ENCODE results near the gene ZNF202. TPM values are rescaled to one million over a fixed set of nuclear protein-coding genes. Genes with fewer than 3 reads are reported as not detected.
"Not testable (repeated sequence)": the region's sequence is repeated elsewhere in the genome, so short reads cannot be mapped to it uniquely, and the experiment has no call there.

The ZNF202 gene
- total and polyA plus RNA-seq, 12 donors = 1.5 to 11.2 (median 6.8) TPM

- 85 to 92% (median 88%) methylated on average over 2 of the region's 2 CpGs for WGBS, 4 donors
- Histone ChIP-seq H3K4me1 (replicated peaks in 1 of 2) (no peaks in the 10 kb centered on the region), H3K4me3 (no peak overlapping the region), H3K27me3 (peaks cover 4% of the 10 kb centered on the region), H3K36me3 (replicated peaks in 1 of 2) (no peaks in the 10 kb centered on the region), H3K9me3 (replicated peaks in 1 of 3) (no peaks in the 10 kb centered on the region), H3K27ac (no peak overlapping the region)
- intact Hi-C loops (cut with DNase I) = no loop called here
- TF ChIP-seq, protein P1, sequence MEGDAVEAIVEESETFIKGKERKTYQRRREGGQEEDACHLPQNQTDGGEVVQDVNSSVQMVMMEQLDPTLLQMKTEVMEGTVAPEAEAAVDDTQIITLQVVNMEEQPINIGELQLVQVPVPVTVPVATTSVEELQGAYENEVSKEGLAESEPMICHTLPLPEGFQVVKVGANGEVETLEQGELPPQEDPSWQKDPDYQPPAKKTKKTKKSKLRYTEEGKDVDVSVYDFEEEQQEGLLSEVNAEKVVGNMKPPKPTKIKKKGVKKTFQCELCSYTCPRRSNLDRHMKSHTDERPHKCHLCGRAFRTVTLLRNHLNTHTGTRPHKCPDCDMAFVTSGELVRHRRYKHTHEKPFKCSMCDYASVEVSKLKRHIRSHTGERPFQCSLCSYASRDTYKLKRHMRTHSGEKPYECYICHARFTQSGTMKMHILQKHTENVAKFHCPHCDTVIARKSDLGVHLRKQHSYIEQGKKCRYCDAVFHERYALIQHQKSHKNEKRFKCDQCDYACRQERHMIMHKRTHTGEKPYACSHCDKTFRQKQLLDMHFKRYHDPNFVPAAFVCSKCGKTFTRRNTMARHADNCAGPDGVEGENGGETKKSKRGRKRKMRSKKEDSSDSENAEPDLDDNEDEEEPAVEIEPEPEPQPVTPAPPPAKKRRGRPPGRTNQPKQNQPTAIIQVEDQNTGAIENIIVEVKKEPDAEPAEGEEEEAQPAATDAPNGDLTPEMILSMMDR (IDR thresholded peaks at IDR 0.05) = no peak
- TF ChIP-seq POLR2A (IDR thresholded peaks at IDR 0.05) = no peak
- no peak for DNase-seq
These were observed 23.4 kb downstream of the ZNF202 start for GRCh38 chr11:123718063-123718462.

DNA sequence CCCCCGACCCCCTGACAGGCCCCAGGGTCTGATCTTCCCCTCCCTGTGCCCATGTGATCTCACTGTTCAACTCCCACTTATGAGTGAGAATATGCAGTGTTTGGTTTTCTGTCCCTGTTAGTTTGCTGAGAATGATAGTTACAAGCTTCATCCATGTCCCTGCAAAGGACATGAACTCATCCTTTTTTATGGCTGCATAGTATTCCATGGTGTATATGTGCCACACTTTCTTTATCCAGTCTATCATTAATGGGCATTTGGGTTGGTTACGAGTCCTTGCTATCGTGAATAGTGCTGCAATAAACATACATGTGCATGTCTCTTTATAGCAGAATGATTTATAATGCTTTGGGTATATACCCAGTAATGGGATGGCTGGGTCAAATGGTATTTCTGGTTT, 28.8 kb downstream of the ZNF202 start:
- H3K4me3 ChIP-seq; H3K27me3 ChIP-seq; H3K9me3 ChIP-seq (replicated peaks in 1 of 3); H3K4me1 ChIP-seq (replicated peaks in 1 of 2); intact Hi-C loops (cut with DNase I); H3K27ac ChIP-seq; H3K36me3 ChIP-seq (replicated peaks in 1 of 2); DNase-seq: not testable (repeated sequence)
- 68 to 79% (median 73%) methylated on average over 3 of the region's 3 CpGs for WGBS, 4 donors

DNA sequence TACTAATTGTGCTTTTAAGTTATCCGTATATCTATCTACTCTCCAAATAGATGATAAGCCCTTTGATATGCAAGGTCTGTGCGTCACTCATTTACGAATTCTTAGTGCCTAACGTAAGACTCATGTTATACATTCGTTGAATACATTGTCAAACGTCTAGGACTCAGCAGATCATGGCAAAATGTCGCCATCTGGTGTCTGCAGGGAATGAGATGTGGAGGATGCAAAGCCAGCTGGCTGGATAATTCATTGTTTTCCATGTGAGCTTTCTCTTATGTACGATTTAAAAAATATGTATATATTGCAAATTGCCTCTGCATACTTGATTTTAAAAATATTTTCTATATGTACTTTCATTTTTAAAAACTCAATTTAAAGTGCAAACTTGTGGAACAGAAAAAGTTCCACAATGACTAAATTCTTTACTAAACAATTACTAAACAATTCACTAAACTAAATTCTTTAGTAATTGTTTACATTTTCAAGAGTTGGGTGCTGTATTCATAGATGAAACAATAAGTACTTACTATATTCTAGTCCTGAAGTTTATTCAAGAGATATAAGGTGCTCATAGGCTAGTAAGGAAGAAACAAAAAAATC, 33.8 kb downstream of the ZNF202 start:
- WGBS, 4 donors = 2 to 7% (median 3%) methylated on average over 8 of the region's 8 CpGs
- H3K9me3 ChIP-seq (replicated peaks in 1 of 3) = no peaks in the 10 kb centered on the region
- no peaks in the 10 kb centered on the region for H3K27me3 ChIP-seq
- intact Hi-C loops (cut with DNase I) = loop anchor here (5.0 to 10.0 kb wide), 4 partner anchors 63 to 193 kb away; no protein-coding TSS in a partner anchor
- no peak overlapping the region for H3K27ac ChIP-seq
- no peak overlapping the region for H3K4me3 ChIP-seq
- H3K4me1 ChIP-seq (replicated peaks in 1 of 2) = peaks cover 0 to 3% of the 10 kb centered on the region in 2 donors
- DNase-seq = peak; percentile 47 to 84 (median 66)
- TF ChIP-seq, protein P1 (IDR thresholded peaks at IDR 0.05) = peak; percentile 51 to 82 (median 70)
- no peak for TF ChIP-seq POLR2A (IDR thresholded peaks at IDR 0.05)
- H3K36me3 ChIP-seq (replicated peaks in 1 of 2) = no peaks in the 10 kb centered on the region

DNA sequence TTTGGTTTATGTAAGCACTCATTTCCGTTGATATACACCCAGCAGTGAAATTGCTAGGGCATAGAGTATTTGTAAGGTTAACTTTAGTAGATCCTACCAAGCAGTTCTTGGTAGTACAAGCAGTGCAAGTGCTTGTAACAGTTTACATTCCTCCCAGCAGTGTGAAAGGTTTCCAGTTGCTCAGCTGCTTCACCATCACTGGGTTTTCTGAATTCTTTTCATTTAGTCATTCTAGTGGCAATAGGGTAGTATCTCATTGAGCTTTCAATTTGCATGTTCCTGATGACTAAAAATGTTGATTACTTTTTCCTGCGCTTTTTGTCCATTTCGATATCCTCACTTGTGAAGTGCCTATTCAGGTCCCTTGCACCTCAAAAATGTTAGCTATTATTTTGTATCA, 34.3 kb downstream of the ZNF202 start:
- H3K27me3 ChIP-seq = no peaks in the 10 kb centered on the region
- TF ChIP-seq, protein P1 (IDR thresholded peaks at IDR 0.05) = no peak
- TF ChIP-seq POLR2A (IDR thresholded peaks at IDR 0.05) = no peak
- no peaks in the 10 kb centered on the region for H3K9me3 ChIP-seq (replicated peaks in 1 of 3)
- no peak overlapping the region for H3K4me3 ChIP-seq
- no peaks in the 10 kb centered on the region for H3K36me3 ChIP-seq (replicated peaks in 1 of 2)
- intact Hi-C loops (cut with DNase I) = loop anchor here (5.0 to 10.0 kb wide), 4 partner anchors 62 to 192 kb away; no protein-coding TSS in a partner anchor
- H3K27ac ChIP-seq = no peak overlapping the region
- no peak for DNase-seq
- WGBS, 4 donors = 79 to 90% (median 85%) methylated on average over 3 of the region's 3 CpGs
- peaks cover 0 to 3% of the 10 kb centered on the region in 2 donors for H3K4me1 ChIP-seq (replicated peaks in 1 of 2)

GRCh38 chr11:123704341-123704740, 37.1 kb downstream of the ZNF202 start:
- Histone ChIP-seq H3K36me3 (replicated peaks in 1 of 2) (no peaks in the 10 kb centered on the region), H3K9me3 (replicated peaks in 1 of 3) (no peaks in the 10 kb centered on the region), H3K4me1 (replicated peaks in 1 of 2) (peaks cover 0 to 3% of the 10 kb centered on the region in 2 donors), H3K4me3 (no peak overlapping the region), H3K27ac (no peak overlapping the region), H3K27me3 (no peaks in the 10 kb centered on the region)
- intact Hi-C loops (cut with DNase I) = loop anchor here (10.0 kb wide), 2 partner anchors 60 to 190 kb away; no protein-coding TSS in a partner anchor
- DNase-seq = no peak
- WGBS, 4 donors = 89 to 97% (median 90%) methylated on average over 3 of the region's 3 CpGs
- TF ChIP-seq POLR2A (IDR thresholded peaks at IDR 0.05) = no peak
- TF ChIP-seq, protein P1 (IDR thresholded peaks at IDR 0.05) = no peak
